GM18951 (cell line): ENCODE results near the gene OR5K3.
"Not testable (repeated sequence)": the region's sequence is repeated elsewhere in the genome, so short reads cannot be mapped to it uniquely, and the experiment has no call there.

Experiments
- POLR2A ChIP-seq: IDR thresholded peaks from 4 replicates; pipeline ENCODE4 v1.6.1; 2011; ENCODE audit warnings: mild to moderate bottlenecking; ENCODE audit not compliant: insufficient read length, insufficient read depth; ENCODE audit errors: extremely low read depth
- in situ Hi-C: fragments of 300-500 bp; cut with MboI; formaldehyde crosslinking; loops from one replicate; pipeline ENCODE4 v1.12.0; 2022; ENCODE audit warnings: low sequenced_read_pairs, mixed read lengths, inconsistent platforms; ENCODE audit not compliant: unreplicated experiment

The OR5K3 gene

DNA sequence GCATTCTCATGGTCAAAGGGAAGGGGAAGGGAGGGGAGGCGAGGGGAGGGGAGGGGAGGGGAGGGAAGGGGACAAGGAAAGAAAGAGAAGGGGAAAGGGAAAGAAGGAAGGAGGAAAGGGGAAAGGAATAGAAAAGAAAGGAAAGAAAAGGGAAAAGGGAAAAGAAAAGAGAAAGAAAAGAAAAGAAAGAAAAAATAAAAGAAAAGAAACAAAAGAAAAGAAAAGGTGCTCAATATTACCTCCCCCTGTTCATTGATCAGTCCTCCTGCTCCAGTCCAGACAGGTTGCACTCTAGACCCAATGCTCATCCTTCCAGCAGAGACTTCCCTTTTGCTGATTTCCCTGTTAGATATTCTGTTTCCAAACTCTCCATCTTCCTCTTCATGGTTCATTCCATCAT is 18.0 kb upstream of the OR5K3 start:
- in situ Hi-C loops: no loop called here
- TF ChIP-seq POLR2A: no peak

DNA sequence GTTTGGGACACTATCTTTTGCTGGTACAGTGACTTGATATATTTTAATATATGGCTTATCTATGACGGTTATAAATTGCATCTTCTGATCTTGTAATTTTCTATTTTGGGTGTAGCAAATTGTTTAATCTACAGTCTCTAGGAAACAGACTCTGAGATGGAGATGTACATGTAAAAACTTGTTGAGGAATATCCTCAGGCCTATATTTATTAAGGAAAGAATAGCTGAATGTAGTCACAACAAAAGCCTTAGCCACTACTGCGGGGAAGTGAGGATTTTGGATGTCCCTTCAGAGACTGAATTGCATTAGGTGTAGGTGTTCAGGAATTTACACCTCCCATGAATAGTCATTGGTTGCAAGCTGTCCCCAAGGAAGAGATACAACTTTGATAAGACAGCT is 13.8 kb upstream of the OR5K3 start:
- in situ Hi-C loops: no loop called here
- TF ChIP-seq POLR2A: no peak

DNA sequence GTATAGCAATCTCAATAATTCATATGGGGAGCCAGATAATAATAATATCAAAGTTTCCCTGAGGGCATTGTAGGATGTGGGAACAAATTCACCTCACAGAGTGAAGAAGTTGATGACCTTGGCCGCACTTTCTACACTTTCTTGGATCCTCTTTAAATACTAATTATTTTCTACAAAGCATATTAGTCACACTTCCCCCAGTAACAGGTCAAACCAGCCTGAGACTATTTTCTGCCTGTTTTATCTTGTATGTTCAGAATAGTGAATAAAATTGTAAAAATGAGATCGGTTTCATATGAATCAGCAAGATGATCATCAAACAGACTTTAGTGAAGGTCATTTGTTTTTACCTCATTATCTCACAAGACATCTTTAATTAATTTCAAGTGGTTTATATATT is 2.3 kb upstream of the OR5K3 start:
- in situ Hi-C loops: no loop called here
- no peak for TF ChIP-seq POLR2A

- TF ChIP-seq POLR2A: no peak
- in situ Hi-C loops: no loop called here
These were observed 4.6 kb downstream of the OR5K3 start for GRCh38 chr3:98395101-98395500.

DNA sequence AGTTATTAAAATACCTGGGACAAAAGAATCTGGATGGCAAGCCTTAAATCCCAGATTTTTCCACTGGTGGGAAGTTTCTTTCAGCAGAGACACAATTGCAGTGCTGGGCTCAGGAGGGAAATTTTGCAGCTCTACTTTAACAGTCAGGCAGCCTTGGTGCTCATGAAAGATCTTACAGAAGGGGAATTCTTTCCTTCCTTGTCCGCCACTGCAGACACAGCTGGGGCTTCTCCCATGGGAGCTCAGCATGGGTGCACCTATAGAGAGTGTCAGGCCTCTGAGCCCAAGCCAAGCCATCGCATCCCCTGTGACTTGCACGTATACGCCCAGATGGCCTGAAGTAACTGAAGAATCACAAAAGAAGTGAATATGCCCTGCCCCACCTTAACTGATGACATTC is 6.0 kb downstream of the OR5K3 start:
- in situ Hi-C loops: not testable (repeated sequence)

GRCh38 chr3:98398513-98398912 is 8.0 kb downstream of the OR5K3 start:
- in situ Hi-C loops: no loop called here
- TF ChIP-seq POLR2A: no peak

GRCh38 chr3:98402507-98402906 is 12.0 kb downstream of the OR5K3 start:
- no peak for TF ChIP-seq POLR2A

GRCh38 chr3:98404010-98404409 is 13.5 kb downstream of the OR5K3 start:
- in situ Hi-C loops: no loop called here
- TF ChIP-seq POLR2A: no peak

More at GRCh38 chr3:98402507-98402906, 12.0 kb downstream of the OR5K3 start:
- in situ Hi-C loops: no loop called here

DNA sequence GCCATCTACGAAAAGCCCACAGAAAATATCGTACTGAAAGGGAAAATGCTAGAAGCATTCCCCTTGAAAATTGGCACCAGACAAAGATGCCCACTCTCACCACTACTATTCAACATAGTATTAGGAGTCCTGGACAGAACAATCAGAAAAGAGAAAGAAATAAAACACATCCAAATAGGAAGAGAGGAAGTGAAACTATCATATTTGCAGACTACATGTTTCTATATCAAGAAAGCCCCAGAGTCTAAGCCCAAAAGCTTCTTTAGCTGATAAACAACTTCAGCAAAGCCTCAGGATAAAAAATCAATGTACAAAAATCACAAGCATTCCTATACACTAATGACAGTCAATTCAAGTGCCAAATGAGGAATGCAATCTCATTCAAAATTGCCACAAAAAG is 15.6 kb downstream of the OR5K3 start:
- in situ Hi-C loops: no loop called here
- TF ChIP-seq POLR2A: no peak

DNA sequence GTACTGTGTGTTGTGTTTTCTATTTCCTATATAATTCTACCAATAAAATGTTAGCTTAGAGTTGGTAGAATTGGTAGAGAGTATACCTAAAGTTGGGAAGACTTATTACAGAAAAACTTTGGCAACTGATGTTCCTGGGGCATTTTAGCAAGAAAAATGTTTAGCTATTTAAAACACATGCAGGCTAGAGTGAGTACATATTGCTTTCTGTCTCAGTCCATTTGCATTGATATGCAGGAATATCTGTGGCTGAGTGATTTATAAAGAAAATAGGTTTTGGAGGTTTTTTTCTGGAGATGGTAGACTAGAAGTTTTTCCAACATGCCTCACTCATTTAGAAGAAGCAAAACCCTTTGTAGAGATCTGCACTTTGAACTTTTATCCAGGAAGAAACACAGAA is 42.1 kb downstream of the OR5K3 start:
- TF ChIP-seq POLR2A: no peak
- in situ Hi-C loops: no loop called here

DNA sequence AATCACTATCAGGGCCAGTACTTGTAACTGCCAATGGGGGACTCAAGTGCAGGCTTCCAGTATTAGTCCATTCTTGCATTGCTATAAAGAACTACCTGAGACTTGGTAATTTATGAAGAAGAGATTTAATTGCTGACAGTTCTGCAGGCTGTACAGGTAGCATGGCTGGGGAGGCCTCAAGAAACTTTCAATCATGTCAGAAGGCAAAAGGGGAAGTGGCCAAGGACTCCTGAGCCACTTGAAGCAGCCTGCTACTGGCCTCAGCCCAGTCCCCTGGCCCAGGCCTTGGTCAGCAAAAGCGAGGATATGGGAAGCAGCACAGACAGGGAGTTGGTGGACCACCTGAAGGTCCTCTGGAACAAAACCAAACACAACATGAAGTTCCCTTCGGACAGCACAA is 43.3 kb downstream of the OR5K3 start:
- TF ChIP-seq POLR2A: no peak
- in situ Hi-C loops: no loop called here

GRCh38 chr3:98434412-98434811 is 43.9 kb downstream of the OR5K3 start:
- TF ChIP-seq POLR2A: no peak
- in situ Hi-C loops: no loop called here

DNA sequence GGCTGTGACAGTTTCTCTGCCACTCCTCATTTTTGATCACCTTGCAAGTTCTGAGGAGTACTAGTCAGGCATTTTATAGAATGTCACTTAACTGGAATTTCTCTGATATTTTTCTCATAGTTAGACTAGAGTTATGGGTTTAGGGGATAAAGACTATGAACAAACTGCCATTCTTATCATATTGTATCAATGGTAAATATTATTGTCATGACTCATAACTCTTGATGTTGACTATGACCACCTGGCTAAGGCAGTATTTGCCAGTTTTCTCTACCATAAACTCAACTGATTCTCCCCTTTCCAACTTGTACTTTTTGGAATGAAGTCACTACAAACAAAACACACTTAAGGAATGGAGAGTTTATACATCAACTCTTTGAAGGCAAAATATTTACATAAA is 49.8 kb downstream of the OR5K3 start:
- in situ Hi-C loops: no loop called here
- no peak for TF ChIP-seq POLR2A
